AG08395 (cell line): Measurements from ENCODE around the gene DPPA4.

Source experiments
- DNase-seq: peaks from one replicate; pipeline ENCODE4 v3.0.0; 2012; ENCODE audit warnings: mixed read lengths, low spot score

DPPA4 gene

GRCh38 chr3:109339197-109339596, 1.9 kb upstream of the DPPA4 start:
- DNase-seq = no peak

- no peak for DNase-seq
These were observed 976 bp upstream of the DPPA4 start for GRCh38 chr3:109338322-109338721.

- DNase-seq = no peak
These were observed 970 bp downstream of the DPPA4 start for GRCh38 chr3:109336291-109336861.

GRCh38 chr3:109334572-109334971, 2.8 kb downstream of the DPPA4 start:
- DNase-seq = no peak

GRCh38 chr3:109331692-109332091, 5.7 kb downstream of the DPPA4 start:
- no peak for DNase-seq

GRCh38 chr3:109330405-109330804, 6.9 kb downstream of the DPPA4 start:
- no peak for DNase-seq

GRCh38 chr3:109328202-109328601, 9.1 kb downstream of the DPPA4 start:
- DNase-seq = no peak

GRCh38 chr3:109325657-109326056, 11.7 kb downstream of the DPPA4 start:
- DNase-seq = no peak

GRCh38 chr3:109325109-109325508, 12.2 kb downstream of the DPPA4 start:
- no peak for DNase-seq

GRCh38 chr3:109316162-109316730, 21.1 kb downstream of the DPPA4 start, which contains the start of gene DPPA2:
Gene DPPA2 (minus strand): TSS chr3:109316517. CDS start chr3:109314542, 1,975 bp downstream.
- no peak for DNase-seq

- DNase-seq = no peak
These were observed 24.3 kb downstream of the DPPA4 start for GRCh38 chr3:109313061-109313460.

GRCh38 chr3:109297496-109297895, 39.9 kb downstream of the DPPA4 start:
- DNase-seq = no peak

GRCh38 chr3:109284071-109284470, 53.3 kb downstream of the DPPA4 start:
- DNase-seq = no peak

GRCh38 chr3:109278546-109278945, 58.8 kb downstream of the DPPA4 start:
- no peak for DNase-seq

GRCh38 chr3:109278141-109278540, 59.2 kb downstream of the DPPA4 start:
- no peak for DNase-seq
